Astrocyte of the spinal cord (primary cell): ENCODE measurements around the gene ATP9B.
A peak's percentile ranks its signal among the peaks of the same experiment; 100 is the strongest.

Source experiments
- DNase-seq: peaks from one replicate; pipeline ENCODE4 v3.0.0; 2011; ENCODE audit warnings: low read depth, low spot score
- H3K4me3 ChIP-seq: 2 replicates; pipeline ENCODE4 v1.5.1; 2011; ENCODE audit warnings: low read depth, mild to moderate bottlenecking, low read length, moderate library complexity
- CTCF ChIP-seq: IDR thresholded peaks from 2 replicates; pipeline ENCODE4 v1.5.1; 2012; ENCODE audit warnings: low read depth, mild to moderate bottlenecking, low read length, inconsistent platforms
- in situ Hi-C: cut with HindIII; loops from 2 replicates; pipeline ENCODE4 v1.10.0; 2017; ENCODE audit warnings: low sequenced_read_pairs

The ATP9B gene

GRCh38 chr18:79389689-79390088 is 320.5 kb downstream of the ATP9B start:
- no peak overlapping the region for H3K4me3 ChIP-seq
- TF ChIP-seq CTCF: no peak
- no peak for DNase-seq
- in situ Hi-C loops: no loop called here

- in situ Hi-C loops: no loop called here
- H3K4me3 ChIP-seq: no peak overlapping the region
- no peak for TF ChIP-seq CTCF
Observed at GRCh38 chr18:79392226-79392625, 323.0 kb downstream of the ATP9B start.

GRCh38 chr18:79393181-79393634 is 324.0 kb downstream of the ATP9B start:
- DNase-seq: no peak
- peak overlapping the region; percentile 37 for H3K4me3 ChIP-seq
- TF ChIP-seq CTCF: no peak
- in situ Hi-C loops: no loop called here

More at GRCh38 chr18:79392226-79392625, 323.0 kb downstream of the ATP9B start:
- no peak for DNase-seq

- DNase-seq: peak; percentile 88
- H3K4me3 ChIP-seq: peak overlapping the region; percentile 37
- in situ Hi-C loops: no loop called here
- TF ChIP-seq CTCF: no peak
Observed at GRCh38 chr18:79393635-79394533, 324.7 kb downstream of the ATP9B start.

GRCh38 chr18:79394534-79395307 is 325.5 kb downstream of the ATP9B start:
- no peak for TF ChIP-seq CTCF
- H3K4me3 ChIP-seq: peak overlapping the region; percentile 3
- peak; percentile 27 for DNase-seq
- in situ Hi-C loops: no loop called here

- peak overlapping the region; percentile 3 for H3K4me3 ChIP-seq
- in situ Hi-C loops: no loop called here
- no peak for TF ChIP-seq CTCF
- no peak for DNase-seq
Observed at GRCh38 chr18:79395308-79395640, 326.1 kb downstream of the ATP9B start.
